GM12875 (cell line): ENCODE data around the gene MRAP2.

Experiments used
- H3K4me3 ChIP-seq: one replicate; pipeline ENCODE4 v1.5.1; 2011; ENCODE audit warnings: low read depth, low read length, control low read depth
- TF ChIP-seq, protein P1 (sequence below): IDR thresholded peaks from 2 replicates; pipeline ENCODE4 v1.5.1; 2011; ENCODE audit warnings: low read depth, mild to moderate bottlenecking, control low read depth, inconsistent platforms, low read length, moderate library complexity, borderline replicate concordance; ENCODE audit not compliant: insufficient read depth

MRAP2 gene

DNA sequence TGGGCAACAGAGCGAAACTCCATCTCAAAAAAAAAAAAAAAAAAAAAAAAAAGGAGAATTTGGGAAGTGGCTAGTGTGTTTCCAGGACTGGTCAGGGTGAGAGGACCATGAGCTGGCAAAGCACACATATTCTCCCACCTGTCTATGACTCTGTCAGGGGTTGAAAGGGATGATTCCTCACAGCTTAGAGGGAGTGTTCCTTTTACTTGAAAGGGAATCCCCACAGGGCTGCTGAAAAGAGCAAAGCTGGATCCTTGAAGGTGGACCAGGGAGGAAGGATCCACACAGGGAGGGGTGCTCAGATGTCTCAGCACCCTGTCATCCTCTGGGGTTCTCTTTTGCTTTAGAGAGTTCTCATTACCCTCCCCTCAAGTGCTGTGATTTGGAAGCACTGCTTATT lies 13.2 kb downstream of the MRAP2 start:
- H3K4me3 ChIP-seq = no peak overlapping the region
- TF ChIP-seq, protein P1, sequence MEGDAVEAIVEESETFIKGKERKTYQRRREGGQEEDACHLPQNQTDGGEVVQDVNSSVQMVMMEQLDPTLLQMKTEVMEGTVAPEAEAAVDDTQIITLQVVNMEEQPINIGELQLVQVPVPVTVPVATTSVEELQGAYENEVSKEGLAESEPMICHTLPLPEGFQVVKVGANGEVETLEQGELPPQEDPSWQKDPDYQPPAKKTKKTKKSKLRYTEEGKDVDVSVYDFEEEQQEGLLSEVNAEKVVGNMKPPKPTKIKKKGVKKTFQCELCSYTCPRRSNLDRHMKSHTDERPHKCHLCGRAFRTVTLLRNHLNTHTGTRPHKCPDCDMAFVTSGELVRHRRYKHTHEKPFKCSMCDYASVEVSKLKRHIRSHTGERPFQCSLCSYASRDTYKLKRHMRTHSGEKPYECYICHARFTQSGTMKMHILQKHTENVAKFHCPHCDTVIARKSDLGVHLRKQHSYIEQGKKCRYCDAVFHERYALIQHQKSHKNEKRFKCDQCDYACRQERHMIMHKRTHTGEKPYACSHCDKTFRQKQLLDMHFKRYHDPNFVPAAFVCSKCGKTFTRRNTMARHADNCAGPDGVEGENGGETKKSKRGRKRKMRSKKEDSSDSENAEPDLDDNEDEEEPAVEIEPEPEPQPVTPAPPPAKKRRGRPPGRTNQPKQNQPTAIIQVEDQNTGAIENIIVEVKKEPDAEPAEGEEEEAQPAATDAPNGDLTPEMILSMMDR = no peak

DNA sequence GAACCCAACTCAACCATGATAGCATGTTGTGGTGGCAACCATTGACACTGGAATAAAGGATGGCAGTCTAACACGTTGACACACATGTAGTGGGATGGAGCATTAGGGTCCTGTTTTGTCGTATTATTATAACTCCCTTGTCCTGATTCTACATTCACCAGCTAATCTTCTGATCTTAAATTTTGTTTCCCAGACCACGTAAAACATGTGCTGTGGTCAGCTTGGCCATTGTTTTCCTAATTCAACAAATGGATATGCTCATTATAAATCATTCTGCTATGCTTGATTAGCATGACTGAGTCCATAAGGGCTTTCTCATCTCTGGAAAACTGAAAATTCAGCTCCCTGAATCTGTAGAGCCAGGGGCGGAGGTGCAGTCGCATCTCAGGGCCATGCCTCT lies 15.0 kb downstream of the MRAP2 start:
- TF ChIP-seq, protein P1 = no peak

DNA sequence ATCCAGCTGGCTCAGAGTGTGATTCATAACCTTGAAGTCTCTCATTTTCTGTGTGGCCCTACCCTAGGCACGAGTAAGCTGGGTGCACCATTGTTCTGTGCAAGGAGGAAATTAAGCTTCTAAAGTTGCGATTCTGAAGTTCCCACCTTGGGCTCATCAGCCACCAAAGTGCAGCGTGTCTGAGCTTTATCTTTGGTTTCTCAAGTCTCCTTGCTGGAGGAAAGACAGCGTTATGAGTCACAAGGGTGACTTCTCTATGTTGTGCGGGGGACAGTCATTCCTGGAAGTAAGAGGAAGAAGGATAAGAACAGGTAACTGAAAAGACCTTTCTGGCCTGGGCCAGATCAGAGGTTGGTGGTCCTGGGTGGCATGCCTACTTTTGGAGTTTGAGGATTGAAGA lies 16.8 kb downstream of the MRAP2 start:
- TF ChIP-seq, protein P1 = no peak
- H3K4me3 ChIP-seq = no peak overlapping the region

More for the DNA sequence above, 15.0 kb downstream of the MRAP2 start:
- H3K4me3 ChIP-seq = no peak overlapping the region

DNA sequence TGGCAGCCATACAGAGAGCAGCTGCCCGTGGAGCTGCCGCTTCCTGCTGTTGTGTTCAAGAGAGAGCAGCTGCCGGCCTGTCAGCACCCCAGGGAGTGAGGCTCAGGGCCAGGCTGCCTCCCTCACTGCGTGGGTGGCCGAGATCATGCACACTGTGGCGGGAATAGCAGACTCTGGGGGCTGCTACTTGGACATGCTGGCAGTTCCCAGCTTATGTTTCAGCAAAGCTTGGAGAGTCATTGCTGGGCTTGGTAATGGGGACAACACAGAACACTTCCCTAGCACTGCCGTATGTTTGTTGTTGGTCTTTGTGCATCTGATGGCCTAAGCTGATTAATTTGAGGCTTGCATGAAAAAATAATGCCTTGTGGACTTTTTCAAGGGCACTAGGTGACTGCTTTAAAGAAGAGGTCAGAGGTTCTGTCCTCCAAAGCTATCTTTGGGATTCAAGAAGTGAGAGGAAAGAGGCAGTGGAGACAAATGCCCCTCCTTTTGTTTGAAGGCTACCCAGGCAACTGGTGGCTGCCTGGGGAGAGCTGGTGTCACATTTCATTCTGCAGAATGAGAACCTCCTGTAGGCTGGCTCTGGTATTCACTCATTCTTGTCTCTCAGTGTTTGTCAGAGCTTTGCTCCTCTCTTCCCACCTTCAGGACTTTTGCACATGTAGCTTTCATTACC lies 18.8 kb downstream of the MRAP2 start:
- TF ChIP-seq, protein P1 = no peak
- H3K4me3 ChIP-seq = no peak overlapping the region

DNA sequence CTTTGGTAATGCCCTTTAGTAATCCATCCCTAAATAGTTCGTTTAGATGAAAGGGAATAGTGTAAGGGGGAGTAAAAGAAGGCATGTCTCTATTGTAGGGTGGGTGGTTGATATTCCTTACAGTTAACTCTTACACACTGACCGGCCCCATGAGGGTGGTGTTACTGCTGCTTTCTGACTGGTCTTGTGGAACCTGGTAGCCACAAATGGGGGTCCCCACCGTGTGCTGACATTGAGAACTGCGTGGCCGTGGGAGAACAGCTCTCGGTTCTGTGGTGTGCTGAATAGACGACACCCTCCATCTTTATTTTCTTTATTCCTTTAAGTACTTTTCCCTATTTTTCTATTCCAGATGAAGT lies 19.3 kb downstream of the MRAP2 start:
- H3K4me3 ChIP-seq = no peak overlapping the region
- TF ChIP-seq, protein P1 = no peak

DNA sequence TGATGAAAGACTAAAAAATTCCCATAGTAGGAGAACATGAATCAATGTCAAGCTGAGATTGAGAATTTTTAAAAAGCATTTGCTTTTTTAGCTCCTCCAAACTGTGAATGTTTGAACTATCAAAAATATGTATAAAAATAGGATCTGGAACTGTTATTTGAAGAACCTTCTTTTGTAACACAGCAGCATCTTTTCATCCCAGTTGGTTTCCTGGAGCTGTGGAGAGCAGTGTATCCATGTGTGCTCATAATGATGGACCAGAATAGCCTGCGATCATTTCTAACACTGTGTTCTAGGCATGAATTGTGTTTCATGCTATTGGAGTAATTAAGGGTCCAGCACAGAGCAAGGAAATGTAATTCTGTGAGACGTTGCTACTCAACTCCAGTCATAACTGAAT lies 22.1 kb downstream of the MRAP2 start:
- no peak overlapping the region for H3K4me3 ChIP-seq
- TF ChIP-seq, protein P1 = no peak

DNA sequence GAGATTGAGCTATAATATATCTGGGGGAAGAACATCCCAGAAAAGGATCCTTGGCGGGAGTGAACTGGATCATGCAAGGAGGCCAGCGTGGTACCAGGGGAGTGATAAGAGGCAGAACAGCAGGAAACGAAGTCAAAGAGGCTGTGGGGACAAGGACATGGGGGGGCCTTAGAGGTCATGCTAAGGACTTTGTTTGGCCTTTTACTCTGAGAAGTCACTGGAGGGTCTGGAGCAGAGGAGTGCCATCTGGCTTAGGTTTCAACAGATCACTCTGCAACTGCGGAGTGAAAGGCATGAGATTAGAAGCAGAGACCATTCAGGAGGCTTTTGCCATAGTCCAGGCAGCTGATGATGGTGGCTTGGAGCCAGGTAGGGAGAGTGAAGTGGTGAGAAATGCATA lies 24.3 kb downstream of the MRAP2 start:
- H3K4me3 ChIP-seq = no peak overlapping the region
- TF ChIP-seq, protein P1 = no peak
